ENCODE measurements around the gene RNU1-4.
"Not testable (repeated sequence)": the region's sequence is repeated elsewhere in the genome, so short reads cannot be mapped to it uniquely, and the experiment has no call there.

The RNU1-4 gene

DNA sequence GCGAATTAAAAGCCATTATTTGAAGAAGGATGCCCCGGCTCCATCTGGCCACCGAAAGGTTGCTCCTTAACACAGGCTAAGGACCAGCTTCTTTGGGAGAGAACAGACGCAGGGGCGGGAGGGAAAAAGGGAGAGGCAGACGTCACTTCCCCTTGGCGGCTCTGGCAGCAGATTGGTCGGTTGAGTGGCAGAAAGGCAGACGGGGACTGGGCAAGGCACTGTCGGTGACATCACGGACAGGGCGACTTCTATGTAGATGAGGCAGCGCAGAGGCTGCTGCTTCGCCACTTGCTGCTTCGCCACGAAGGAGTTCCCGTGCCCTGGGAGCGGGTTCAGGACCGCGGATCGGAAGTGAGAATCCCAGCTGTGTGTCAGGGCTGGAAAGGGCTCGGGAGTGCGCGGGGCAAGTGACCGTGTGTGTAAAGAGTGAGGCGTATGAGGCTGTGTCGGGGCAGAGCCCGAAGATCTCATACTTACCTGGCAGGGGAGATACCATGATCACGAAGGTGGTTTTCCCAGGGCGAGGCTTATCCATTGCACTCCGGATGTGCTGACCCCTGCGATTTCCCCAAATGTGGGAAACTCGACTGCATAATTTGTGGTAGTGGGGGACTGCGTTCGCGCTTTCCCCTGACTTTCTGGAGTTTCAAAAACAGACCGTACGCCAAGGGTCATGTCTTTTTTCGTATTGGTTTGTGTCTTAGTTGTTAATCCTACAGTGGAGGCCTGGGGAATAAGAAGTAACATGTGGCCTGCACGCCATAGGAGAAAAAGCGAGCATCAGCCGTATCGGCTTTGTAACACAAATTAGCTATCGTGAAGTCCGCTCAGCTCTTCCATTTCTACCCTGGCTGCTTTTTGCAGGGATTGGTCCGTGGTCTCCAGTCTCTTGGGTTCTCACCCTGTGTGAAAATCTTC, at the start of gene RNU1-4:
Gene RNU1-4 (plus strand): TSS at position 470 of the 918 bp plus-strand sequence.
- not testable (repeated sequence) for DNase-seq (ENCODE audit: low read depth)

DNA sequence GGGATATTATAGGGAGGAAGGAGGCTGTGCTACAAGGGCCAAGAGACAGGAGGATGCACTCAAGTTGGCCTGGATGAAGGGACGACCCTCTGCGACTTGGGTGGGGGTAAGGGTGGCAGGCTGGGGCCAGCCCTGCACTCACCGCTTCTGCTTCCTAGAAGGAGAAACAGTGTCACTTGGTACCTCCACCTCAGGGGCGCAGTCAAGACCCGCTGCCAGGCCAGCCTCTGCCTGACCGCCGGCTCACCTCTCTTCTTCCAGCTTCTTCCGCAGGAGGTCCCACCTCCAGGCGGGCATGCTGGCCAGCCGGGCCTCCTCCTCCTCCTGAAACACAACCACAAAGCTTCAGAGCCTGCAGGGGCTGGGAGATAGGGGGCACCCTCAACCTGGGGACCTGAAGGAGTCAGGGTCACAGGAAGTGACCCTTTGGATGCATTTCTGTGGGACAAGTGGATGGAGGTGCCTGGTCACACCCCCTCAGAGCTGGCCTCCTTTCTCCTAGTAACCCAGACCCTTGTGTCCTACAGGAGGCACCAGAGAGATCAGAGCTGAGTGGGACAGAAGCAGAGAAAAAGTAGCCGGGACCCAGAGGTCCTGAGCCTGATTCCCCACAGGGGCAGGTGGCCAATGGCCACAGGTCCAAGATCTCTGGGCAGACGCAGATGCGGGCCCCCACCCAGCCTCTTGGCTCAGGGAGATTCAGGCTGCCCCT, 49.2 kb upstream of the RNU1-4 start:
- DNase-seq (ENCODE audit: low read depth), result not testable (repeated sequence)

DNA sequence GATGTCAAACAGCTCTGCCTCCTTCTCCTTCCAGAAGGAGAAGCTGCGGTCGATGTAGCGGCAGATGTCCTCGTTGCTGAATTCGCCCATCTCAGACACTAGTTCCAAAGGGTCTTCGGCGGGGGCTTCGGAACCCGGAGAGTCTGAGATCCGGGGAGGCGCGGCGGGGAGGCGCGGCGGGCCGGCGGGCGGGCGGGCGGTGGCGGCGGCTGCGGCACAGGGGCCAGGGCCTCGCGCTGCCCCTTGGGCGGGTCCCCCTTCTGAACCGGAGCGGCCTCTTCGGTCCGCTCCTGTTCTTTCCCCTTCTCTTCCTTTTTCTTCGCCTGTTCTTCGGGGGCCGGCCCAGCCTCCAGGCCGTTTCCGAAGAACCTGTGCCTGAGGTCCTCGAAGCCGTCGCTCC, 48.0 kb upstream of the RNU1-4 start:
- DNase-seq (ENCODE audit: low read depth), result not testable (repeated sequence)

DNA sequence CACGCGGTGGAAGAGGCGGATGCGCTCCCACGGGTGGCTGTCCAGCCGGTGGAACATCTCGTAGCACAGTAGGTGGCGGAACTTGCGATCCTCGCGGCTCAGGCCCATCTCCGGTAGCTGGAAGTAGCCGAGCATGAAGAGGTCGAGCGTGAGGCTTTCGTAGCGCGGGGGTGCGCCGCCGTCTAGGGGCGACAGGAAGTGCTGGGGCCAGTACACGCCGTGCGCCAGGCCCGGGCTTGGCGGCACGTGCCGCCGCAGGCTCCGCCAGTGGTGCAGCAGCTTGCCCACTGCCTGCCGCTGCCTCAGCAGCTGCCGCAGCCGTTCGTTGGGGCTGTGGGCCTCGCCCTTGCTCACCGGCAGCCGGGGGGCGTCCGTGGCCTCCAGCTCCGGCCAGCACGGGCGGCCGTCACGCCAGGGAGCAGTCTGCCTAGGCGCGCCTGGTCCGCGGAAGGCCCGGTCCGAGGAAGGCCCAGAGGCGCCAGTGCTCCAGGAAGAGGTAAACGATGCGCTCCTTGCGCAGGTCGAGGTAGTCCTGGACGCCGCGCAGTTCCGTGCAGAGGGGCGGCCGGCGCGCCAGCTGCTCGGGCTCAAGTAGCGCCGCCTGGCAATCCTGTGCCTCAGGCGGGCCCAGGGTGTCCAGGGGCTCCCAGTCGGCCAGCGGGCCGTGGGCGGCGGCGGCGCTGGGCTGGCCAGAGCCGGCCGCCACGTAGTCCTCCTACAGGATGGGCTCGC, 47.4 kb upstream of the RNU1-4 start:
- not testable (repeated sequence) for DNase-seq (ENCODE audit: low read depth)

DNA sequence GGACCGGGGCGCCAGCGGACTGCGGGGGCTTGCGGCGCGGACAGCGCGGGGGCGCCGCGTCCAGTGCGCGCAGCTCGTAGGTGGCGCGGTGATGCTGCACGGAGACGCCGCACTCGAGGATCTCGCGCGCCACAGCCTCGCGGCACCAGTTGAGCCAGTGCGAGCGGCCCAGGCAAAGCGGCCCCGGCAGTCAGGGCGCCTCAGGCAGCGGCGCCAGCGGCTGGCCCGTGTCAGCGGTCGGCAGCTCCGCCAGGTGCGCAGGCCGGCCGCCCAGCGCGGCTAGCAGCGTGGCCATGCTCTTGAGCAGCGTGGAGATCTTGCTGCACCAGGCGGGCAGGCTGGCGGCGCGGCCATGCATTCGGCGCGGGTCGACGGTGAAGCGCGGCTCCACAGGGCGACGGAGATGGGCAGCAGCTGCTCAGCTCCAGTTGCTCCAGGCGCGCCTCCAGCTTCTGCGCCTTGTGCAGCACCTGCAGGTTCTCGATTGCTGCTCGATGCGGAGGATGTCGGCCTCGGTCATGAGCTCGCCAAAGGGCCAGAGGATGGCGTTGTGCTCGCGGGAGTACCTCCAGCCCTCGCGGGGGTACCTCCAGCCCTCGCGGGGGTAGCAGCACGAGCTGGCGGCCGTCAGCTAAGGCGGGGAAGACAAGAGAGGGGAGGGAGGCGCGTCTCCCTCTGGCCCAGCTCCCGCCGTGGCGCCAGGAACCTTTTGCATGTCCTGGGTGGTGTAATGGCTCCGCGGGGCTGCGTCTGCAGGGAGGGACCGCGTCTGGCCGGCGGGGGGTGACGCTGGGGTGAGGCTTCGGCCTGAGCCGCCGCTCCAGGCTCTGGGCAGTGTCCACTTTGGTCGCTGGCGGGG, 46.6 kb upstream of the RNU1-4 start:
- DNase-seq (ENCODE audit: low read depth), result not testable (repeated sequence)

DNA sequence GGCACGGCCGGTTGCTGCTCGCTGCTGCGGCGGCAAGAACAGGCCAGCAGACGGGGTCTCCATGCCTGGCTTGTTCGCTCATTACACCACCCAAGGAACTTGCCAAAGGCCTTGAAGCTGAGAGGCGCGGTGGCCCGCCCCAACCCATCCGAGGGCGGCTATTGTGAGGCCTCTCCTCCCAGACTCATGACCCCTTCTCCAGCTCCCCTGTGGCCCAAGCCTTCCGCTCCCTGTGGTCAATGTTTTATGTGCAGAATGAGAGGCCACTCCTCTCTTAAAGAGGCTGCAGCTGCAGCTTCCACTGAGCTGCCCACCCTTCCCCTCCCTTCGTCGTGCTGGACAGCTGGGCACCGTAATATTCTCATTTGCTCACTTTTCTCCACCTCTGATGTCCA, 46.0 kb upstream of the RNU1-4 start:
- DNase-seq (ENCODE audit: low read depth), result not testable (repeated sequence)

DNA sequence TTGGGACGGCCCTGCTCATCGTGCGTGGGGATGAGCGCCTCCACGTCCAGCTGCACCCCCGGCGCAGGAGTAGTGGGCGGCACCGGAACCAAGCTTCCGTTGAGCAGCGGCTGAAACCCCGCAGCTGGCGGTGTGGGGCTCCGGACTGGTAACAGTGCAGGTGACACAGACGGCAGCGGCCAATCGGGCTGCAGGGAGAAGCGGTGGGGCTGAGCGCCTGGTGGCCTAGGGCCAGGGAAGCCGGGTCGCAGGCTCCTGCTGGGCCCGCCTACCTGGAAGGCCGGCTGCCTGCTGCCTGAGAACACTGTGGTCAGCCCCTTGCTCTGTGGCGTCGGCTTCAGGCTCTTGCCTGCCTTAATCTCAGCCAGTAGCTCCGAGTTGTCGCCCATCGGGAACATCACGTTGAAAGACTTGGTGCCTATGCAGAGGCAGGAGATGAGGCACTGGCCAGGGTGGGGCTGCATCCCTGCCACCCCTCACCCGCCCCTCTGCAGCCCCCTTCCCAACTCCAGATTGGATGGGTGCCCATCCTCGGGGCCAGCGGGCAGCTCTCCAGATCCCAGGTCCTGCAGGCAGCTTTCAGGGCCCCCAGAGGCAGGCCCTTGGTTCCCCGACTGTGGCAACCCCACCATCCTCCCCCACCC, 43.7 kb upstream of the RNU1-4 start:
- DNase-seq (ENCODE audit: low read depth), result not testable (repeated sequence)

DNA sequence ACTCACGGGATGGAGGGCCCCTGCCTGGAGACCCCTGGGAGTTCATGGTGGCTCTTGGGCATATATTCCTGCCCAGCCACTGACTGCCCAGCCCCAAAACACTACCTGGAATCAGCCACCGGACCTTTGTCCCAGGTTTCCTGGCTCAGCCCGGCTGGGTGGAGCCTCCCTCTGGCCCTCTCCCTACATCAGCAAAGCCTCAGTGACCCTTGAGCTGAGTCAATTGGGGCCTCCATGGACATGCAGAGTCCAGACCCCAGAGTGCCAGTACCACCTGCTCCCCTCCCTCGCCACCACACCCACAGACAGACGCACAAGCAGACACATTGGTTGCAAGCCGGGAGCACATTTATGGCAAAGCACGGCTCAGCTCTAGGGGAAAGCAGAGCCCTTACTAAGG, 43.2 kb upstream of the RNU1-4 start:
- DNase-seq (ENCODE audit: low read depth), result not testable (repeated sequence)

DNA sequence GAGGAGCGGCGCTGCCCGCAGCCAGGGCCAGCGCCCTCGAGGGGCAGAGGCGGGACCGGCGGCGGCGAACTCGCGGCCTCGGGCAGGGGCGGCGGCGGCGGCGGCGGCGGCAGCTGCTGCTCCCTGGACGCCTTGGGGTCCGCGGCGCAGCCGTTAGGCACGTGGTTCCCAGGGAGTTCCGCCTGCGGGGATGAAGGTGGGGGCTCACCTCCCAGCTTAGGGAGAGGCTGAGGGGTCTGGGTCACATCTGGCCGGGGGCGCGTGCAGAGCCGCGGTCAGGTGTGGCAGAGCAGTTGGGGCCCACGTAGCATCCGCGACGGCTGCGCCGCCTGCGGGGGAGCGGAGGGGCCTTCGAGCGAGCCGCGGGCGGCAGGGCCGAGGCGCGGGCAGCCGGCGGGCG, 40.9 kb upstream of the RNU1-4 start:
- not testable (repeated sequence) for DNase-seq (ENCODE audit: low read depth)

DNA sequence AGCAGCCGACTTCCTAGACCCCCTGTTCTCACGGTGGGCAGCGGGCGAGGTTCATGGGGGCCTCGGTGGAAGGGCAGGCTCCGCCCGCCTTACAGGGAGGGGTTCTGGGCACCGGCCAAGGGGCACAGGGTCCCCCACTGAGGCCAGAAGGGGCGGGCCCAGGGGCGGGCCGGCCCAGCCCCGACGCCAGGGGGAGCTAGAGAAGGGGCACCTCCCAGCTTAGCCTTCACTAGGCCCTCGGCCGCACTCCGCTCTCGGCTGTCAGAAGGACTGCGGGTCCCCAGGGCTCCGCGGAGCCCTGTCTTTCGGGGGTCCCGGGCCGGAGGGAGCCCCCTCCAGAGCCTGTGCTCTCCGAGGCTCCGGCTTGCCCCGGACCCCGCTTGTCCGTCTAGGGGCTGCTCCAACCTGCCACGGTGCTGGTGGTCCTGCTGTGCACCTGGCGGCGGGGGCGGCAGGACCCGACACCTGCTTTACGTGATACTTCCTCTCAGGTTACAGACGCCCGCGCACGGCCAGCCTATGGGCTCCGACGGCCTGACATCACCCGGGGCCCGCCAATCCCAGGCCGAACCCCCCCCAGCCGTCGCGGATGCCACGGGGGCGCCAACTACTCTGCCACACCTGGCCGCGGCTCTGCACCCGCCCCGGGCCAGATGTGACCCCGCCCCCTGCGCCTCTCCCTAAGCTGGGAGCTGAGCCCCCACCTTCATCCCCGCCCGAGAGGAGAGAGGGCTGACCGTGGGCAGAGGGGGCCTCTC, 40.0 kb upstream of the RNU1-4 start:
- not testable (repeated sequence) for DNase-seq (ENCODE audit: low read depth)

DNA sequence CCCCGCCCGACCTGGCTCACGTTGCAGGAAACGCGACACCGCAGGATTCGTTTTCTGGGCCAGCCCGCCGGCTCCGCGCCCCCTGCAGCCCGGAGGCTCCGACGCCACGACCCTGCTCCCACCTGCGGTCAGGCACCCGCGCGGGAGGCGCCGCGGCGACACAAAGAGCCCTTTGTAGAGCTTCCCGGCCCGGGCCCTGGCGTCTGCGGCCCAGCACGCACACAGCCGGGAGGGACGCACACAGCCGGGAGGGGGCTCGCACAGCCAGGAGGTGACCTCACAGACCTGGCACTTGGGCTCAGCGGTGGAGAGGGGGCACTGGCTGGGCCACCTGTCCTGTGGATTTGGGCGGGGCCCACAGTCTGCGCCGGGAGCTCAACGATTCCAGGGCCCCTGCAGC, 39.1 kb upstream of the RNU1-4 start:
- not testable (repeated sequence) for DNase-seq (ENCODE audit: low read depth)

DNA sequence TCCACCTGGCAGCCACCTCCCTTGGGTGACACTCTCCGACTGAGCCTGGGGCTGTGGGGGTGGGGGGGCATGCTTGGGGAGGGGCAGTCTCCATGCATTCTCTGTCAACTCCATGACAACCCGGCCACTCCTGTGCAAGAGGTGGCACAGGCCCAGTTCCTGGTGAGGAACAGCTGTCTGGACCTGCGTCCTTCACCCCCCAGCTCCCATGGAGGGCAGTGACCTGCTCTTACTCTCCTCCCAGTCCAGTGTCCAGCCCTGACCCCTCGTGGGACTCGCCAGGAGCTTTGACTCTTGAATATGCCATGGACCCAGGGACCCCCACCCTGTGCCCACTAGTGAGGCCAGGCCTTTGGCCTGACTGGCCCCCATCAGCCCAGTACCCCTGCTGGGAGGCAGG, 38.0 kb upstream of the RNU1-4 start:
- not testable (repeated sequence) for DNase-seq (ENCODE audit: low read depth)

DNA sequence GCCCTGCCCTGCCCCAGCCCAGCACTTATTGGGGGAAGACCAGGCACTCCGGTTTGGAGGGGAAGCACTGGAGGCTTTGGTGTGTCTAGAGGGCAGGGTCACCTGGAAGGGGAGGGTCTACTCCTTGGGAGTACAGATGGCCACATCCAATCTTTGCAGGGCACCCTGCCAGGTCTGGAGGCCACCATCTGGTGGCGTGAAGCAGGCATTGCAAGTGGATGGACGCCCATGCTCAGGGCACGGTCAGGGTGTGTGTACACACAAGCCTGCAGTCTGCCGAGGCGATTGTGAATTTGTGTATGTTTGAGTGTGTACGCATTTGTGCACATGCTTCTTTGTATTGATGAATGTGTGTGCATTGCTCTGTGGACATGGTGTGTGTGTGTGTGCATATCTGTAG, 37.2 kb upstream of the RNU1-4 start:
- not testable (repeated sequence) for DNase-seq (ENCODE audit: low read depth)

DNA sequence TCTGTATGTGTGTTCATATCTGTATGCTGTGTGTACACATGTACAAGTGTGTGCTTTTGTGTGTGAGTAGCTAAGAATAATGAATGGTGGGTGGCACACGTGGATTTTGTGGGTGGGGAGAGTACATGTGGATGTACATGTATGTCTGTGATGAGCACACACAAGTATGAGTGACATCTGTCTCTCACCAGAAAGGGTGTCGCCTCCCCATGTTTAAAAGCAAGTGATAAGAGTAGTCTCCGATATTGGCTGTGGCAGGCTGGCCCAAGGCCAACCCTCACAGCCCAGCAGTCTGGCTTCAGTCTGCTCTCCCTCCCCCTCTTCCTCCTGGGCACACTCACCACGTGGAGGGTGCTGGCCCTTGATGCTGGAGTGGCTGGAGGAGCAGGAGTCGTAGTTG, 36.7 kb upstream of the RNU1-4 start:
- DNase-seq (ENCODE audit: low read depth), result not testable (repeated sequence)

DNA sequence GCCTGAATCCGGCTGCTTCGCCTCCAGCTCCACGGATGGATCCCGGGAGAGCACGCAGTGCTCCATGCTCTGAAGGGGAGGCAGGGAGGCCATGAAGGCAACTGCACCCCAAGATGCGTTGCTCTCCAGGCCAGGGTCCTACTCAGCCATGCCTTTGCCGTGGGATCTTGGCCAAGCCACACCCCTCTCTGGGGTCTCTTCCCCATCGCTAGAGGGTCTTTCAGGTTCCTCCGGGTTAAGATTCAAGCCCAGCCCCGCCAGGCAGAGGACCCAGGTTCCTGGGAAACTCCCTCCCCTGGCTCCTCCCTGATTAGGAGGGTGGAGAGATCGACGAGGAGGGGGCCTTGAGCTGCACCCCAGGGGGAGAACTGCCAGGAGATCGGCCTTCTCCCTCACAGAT, 36.2 kb upstream of the RNU1-4 start:
- not testable (repeated sequence) for DNase-seq (ENCODE audit: low read depth)

DNA sequence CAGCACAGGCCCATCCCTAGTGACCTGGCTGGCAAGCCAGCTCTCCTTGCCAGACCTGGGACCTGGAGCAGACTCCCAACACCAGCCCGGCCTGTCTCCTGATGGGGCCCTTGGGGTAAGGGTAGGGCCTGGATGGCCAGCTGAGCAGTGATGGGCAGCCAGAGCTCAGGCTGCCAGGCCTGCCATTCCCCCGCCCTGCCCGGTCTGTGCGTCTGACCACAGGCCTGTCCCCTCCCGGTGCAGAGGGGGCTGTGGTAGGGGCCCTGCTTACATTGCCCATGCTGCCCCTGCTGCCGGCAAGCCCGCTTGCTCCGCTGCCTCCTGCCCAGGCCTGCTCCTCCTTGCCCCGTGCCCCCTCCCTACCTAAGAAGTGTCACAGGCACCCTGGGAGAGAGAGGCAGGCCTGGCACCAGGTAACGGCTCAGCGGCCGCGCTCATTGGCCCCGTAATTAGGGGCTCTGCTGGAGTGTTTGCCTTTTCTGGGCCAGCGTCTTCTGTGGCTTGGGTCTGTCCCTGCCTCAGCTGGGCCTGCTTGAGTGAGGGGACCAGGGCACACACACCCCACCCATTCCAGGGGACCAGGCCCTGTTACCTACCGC, 35.7 kb upstream of the RNU1-4 start:
- not testable (repeated sequence) for DNase-seq (ENCODE audit: low read depth)

DNA sequence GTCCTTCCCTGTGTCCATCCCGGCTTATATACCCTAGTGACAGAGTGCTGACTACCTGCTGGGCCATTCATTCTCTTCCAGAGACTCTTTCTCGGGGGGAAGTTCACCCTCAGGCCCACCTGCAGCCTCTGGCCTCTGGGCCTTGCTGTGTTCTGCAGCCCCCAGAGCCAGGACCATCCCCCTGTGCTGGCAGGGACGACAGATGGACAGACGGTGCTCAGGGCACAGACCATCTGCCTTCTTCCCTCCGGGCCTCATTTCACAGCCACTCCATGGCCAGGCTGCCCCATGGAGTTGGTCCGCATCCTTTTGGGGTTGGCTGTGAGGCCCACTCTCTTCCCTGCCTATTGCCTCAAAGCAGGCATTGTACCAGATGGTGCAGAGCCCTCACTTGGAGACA, 34.0 kb upstream of the RNU1-4 start:
- DNase-seq (ENCODE audit: low read depth), result not testable (repeated sequence)

DNA sequence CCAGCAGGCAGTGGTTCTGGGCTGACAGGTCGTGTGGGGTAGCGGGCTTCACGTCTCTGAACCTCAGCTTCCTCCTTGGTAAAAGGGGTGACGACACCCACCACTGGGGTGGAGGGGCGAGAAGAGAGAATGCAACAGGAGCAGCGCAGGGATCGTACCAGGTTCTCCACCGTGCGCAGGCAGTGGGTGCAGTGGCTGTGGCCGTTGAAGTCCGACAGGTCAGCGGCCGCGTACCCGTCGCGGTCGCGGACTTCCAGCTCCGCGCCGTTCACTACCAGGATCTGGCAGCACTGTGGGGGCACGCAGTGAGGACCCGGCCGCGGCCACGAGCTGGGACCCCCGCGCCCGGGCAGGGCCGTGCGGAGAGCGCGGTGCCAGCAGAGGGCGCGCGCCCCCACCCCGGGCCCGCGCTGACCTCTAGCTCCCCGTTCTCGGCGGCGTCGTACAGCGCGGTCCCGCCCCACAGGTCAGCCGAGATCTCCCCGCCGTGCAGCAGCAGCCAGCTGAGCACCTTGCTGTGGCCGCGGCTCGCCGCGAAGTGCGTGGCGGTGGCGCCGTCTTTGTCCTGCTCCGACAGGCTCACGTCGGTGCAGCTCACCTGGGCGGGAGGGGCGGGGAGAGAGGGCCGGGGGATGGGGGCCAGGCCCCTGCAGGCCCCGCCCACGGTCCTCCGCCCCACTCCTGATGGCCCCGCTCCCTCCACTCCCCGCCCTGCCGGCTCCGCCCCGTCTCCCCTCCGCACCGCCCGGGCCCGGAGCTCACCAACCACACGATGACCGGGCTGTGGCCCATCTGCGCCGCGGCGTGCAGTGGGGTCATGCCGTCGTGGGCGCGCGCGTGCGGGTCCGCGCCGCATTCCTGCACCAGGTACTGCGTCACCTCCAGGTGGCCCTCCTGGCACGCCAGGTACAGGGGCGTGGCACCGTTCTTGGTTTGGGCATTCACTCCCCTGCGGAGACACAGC, 32.9 kb upstream of the RNU1-4 start:
- DNase-seq (ENCODE audit: low read depth), result not testable (repeated sequence)

Data from GM04503 (cell line).